ENCODE results near the gene IGSF22.
A peak's percentile ranks its signal among the peaks of the same experiment; 100 is the strongest.

IGSF22 gene

GRCh38 chr11:18761144-18761543, 35.2 kb upstream of the IGSF22 start:
- Mint-ChIP-seq H3K27me3 (peaks cover 7 to 11% of the 10 kb centered on the region in 2 donors), H3K9me3 (no peaks in the 10 kb centered on the region), H3K4me1 (ENCODE audit: low read depth in 2 of 2) (peaks cover 4 to 6% of the 10 kb centered on the region in 2 donors), H3K36me3 (ENCODE audit: insufficient read depth) (no peaks in the 10 kb centered on the region), H3K27ac (peak overlapping the region in 1 of 2 donors; percentile 0), H3K4me3 (no peak overlapping the region)
- ATAC-seq (replicated peaks) = no peak
- no peak for DNase-seq

- Mint-ChIP-seq H3K36me3 (ENCODE audit: insufficient read depth) (no peaks in the 10 kb centered on the region), H3K27ac (no peak overlapping the region), H3K27me3 (peaks cover 11 to 14% of the 10 kb centered on the region in 2 donors), H3K4me1 (ENCODE audit: low read depth in 2 of 2) (no peaks in the 10 kb centered on the region), H3K4me3 (no peak overlapping the region), H3K9me3 (no peaks in the 10 kb centered on the region)
- ATAC-seq (replicated peaks) = no peak
- no peak for DNase-seq
Measured at GRCh38 chr11:18757811-18758210, 31.8 kb upstream of the IGSF22 start.

- Mint-ChIP-seq H3K27ac (no peak overlapping the region), H3K4me3 (no peak overlapping the region), H3K4me1 (ENCODE audit: low read depth in 2 of 2) (no peaks in the 10 kb centered on the region), H3K9me3 (no peaks in the 10 kb centered on the region), H3K27me3 (peaks cover 20 to 21% of the 10 kb centered on the region in 2 donors), H3K36me3 (ENCODE audit: insufficient read depth) (no peaks in the 10 kb centered on the region)
- DNase-seq = no peak
- ATAC-seq (replicated peaks) = no peak
Measured at GRCh38 chr11:18756889-18757288, 30.9 kb upstream of the IGSF22 start.

- no peaks in the 10 kb centered on the region for H3K9me3 Mint-ChIP-seq
- H3K27ac Mint-ChIP-seq = no peak overlapping the region
- H3K4me3 Mint-ChIP-seq = no peak overlapping the region
- no peaks in the 10 kb centered on the region for H3K4me1 Mint-ChIP-seq (ENCODE audit: low read depth in 2 of 2)
- DNase-seq (no peak), ATAC-seq (replicated peaks) (no peak)
- peaks cover 31 to 44% of the 10 kb centered on the region in 2 donors for H3K27me3 Mint-ChIP-seq
- H3K36me3 Mint-ChIP-seq (ENCODE audit: insufficient read depth) = no peaks in the 10 kb centered on the region
Measured at GRCh38 chr11:18754308-18754707, 28.3 kb upstream of the IGSF22 start.

GRCh38 chr11:18752502-18752901, 26.5 kb upstream of the IGSF22 start:
- peaks cover 31 to 51% of the 10 kb centered on the region in 2 donors for H3K27me3 Mint-ChIP-seq
- no peaks in the 10 kb centered on the region for H3K9me3 Mint-ChIP-seq
- ATAC-seq (replicated peaks) (no peak), DNase-seq (no peak)
- no peak overlapping the region for H3K27ac Mint-ChIP-seq
- no peak overlapping the region for H3K4me3 Mint-ChIP-seq
- no peaks in the 10 kb centered on the region for H3K4me1 Mint-ChIP-seq (ENCODE audit: low read depth in 2 of 2)
- no peaks in the 10 kb centered on the region for H3K36me3 Mint-ChIP-seq (ENCODE audit: insufficient read depth)

GRCh38 chr11:18750944-18751343, 25.0 kb upstream of the IGSF22 start:
- no peaks in the 10 kb centered on the region for H3K9me3 Mint-ChIP-seq
- H3K27ac Mint-ChIP-seq = no peak overlapping the region
- peaks cover 31 to 51% of the 10 kb centered on the region in 2 donors for H3K27me3 Mint-ChIP-seq
- no peaks in the 10 kb centered on the region for H3K36me3 Mint-ChIP-seq (ENCODE audit: insufficient read depth)
- no peak overlapping the region for H3K4me3 Mint-ChIP-seq
- no peaks in the 10 kb centered on the region for H3K4me1 Mint-ChIP-seq (ENCODE audit: low read depth in 2 of 2)
- no peak for ATAC-seq (replicated peaks)
- no peak for DNase-seq

- Mint-ChIP-seq H3K9me3 (no peaks in the 10 kb centered on the region), H3K27me3 (peaks cover 24 to 43% of the 10 kb centered on the region in 2 donors), H3K36me3 (ENCODE audit: insufficient read depth) (no peaks in the 10 kb centered on the region), H3K4me1 (ENCODE audit: low read depth in 2 of 2) (no peaks in the 10 kb centered on the region), H3K4me3 (no peak overlapping the region), H3K27ac (no peak overlapping the region)
- DNase-seq (no peak), ATAC-seq (replicated peaks) (no peak)
Measured at GRCh38 chr11:18749681-18750319, 23.8 kb upstream of the IGSF22 start.

GRCh38 chr11:18748766-18749365, 22.9 kb upstream of the IGSF22 start:
- Mint-ChIP-seq H3K27me3 (peaks cover 21 to 41% of the 10 kb centered on the region in 2 donors), H3K4me1 (ENCODE audit: low read depth in 2 of 2) (no peaks in the 10 kb centered on the region), H3K9me3 (no peaks in the 10 kb centered on the region), H3K36me3 (ENCODE audit: insufficient read depth) (no peaks in the 10 kb centered on the region), H3K27ac (no peak overlapping the region), H3K4me3 (no peak overlapping the region)
- ATAC-seq (replicated peaks) = no peak
- no peak for DNase-seq

- H3K4me3 Mint-ChIP-seq = no peak overlapping the region
Measured at GRCh38 chr11:18745251-18745650, 19.3 kb upstream of the IGSF22 start.

GRCh38 chr11:18743900-18744514, 18.0 kb upstream of the IGSF22 start:
- DNase-seq (no peak), ATAC-seq (replicated peaks) (no peak)
- Mint-ChIP-seq H3K4me3 (no peak overlapping the region), H3K36me3 (ENCODE audit: insufficient read depth) (no peaks in the 10 kb centered on the region), H3K9me3 (no peaks in the 10 kb centered on the region), H3K27me3 (peaks cover 0 to 8% of the 10 kb centered on the region in 2 donors), H3K4me1 (ENCODE audit: low read depth in 2 of 2) (no peaks in the 10 kb centered on the region), H3K27ac (no peak overlapping the region)

More at GRCh38 chr11:18745251-18745650, 19.3 kb upstream of the IGSF22 start:
- Mint-ChIP-seq H3K4me1 (ENCODE audit: low read depth in 2 of 2) (no peaks in the 10 kb centered on the region), H3K27me3 (peaks cover under 1 to 15% of the 10 kb centered on the region in 2 donors), H3K36me3 (ENCODE audit: insufficient read depth) (no peaks in the 10 kb centered on the region), H3K27ac (no peak overlapping the region), H3K9me3 (no peaks in the 10 kb centered on the region)
- DNase-seq (no peak), ATAC-seq (replicated peaks) (no peak)

- H3K36me3 Mint-ChIP-seq (ENCODE audit: insufficient read depth) = no peaks in the 10 kb centered on the region
- peaks cover 2 to 8% of the 10 kb centered on the region in 2 donors for H3K27me3 Mint-ChIP-seq
- ATAC-seq (replicated peaks) (no peak), DNase-seq (no peak)
- no peak overlapping the region for H3K4me3 Mint-ChIP-seq
- H3K27ac Mint-ChIP-seq = no peak overlapping the region
- no peaks in the 10 kb centered on the region for H3K9me3 Mint-ChIP-seq
- no peaks in the 10 kb centered on the region for H3K4me1 Mint-ChIP-seq (ENCODE audit: low read depth in 2 of 2)
Measured at GRCh38 chr11:18743365-18743764, 17.4 kb upstream of the IGSF22 start.

- ATAC-seq (replicated peaks) = no peak
- no peak overlapping the region for H3K4me3 Mint-ChIP-seq
- no peak for DNase-seq
- H3K36me3 Mint-ChIP-seq (ENCODE audit: insufficient read depth) = no peaks in the 10 kb centered on the region
- H3K4me1 Mint-ChIP-seq (ENCODE audit: low read depth in 2 of 2) = no peaks in the 10 kb centered on the region
- no peak overlapping the region for H3K27ac Mint-ChIP-seq
- peaks cover 7 to 9% of the 10 kb centered on the region in 2 donors for H3K27me3 Mint-ChIP-seq
- no peaks in the 10 kb centered on the region for H3K9me3 Mint-ChIP-seq
Measured at GRCh38 chr11:18741783-18742182, 15.8 kb upstream of the IGSF22 start.

- no peaks in the 10 kb centered on the region for H3K9me3 Mint-ChIP-seq
- peaks cover 7 to 28% of the 10 kb centered on the region in 2 donors for H3K27me3 Mint-ChIP-seq
- peaks cover 2% of the 10 kb centered on the region for H3K36me3 Mint-ChIP-seq (ENCODE audit: insufficient read depth)
- H3K27ac Mint-ChIP-seq = no peak overlapping the region
- H3K4me3 Mint-ChIP-seq = no peak overlapping the region
- ATAC-seq (replicated peaks) = no peak
- DNase-seq = no peak
- no peaks in the 10 kb centered on the region for H3K4me1 Mint-ChIP-seq (ENCODE audit: low read depth in 2 of 2)
Measured at GRCh38 chr11:18739685-18740084, 13.7 kb upstream of the IGSF22 start.

- H3K36me3 Mint-ChIP-seq (ENCODE audit: insufficient read depth) = peaks cover 2% of the 10 kb centered on the region
- H3K4me3 Mint-ChIP-seq = no peak overlapping the region
- H3K27ac Mint-ChIP-seq = no peak overlapping the region
- DNase-seq (no peak), ATAC-seq (replicated peaks) (no peak)
- no peaks in the 10 kb centered on the region for H3K9me3 Mint-ChIP-seq
- H3K27me3 Mint-ChIP-seq = peaks cover 7 to 30% of the 10 kb centered on the region in 2 donors
- no peaks in the 10 kb centered on the region for H3K4me1 Mint-ChIP-seq (ENCODE audit: low read depth in 2 of 2)
Measured at GRCh38 chr11:18737642-18738041, 11.7 kb upstream of the IGSF22 start.

Data from effector memory CD8-positive, alpha-beta T cell (primary cell).